ENCODE results near the gene GDI2. TPM values are rescaled to one million over a fixed set of nuclear protein-coding genes. Genes with fewer than 3 reads are reported as not detected.

The GDI2 gene
- total RNA-seq, 4 donors from 2014 or later, result 194 to 233 (median 210) TPM

DNA sequence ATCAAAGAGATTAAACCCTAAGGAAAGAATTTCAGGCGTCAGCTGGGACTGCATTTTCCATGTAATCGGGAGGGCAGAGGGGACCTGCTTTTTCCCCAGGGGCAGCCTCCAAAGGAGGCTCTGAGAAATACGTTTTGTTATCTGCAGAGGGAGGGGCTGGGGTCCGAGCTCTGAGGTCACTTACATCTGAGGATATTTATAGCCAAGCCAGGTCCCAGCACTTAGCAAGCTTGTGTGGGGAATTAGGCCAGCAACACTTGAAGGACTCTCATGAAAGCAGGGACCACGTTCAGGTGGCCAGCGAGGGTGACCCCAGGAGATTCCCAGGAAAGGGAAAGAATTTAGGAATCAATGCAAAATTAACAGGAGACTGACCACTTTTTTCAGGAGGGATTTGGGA, 20.6 kb upstream of the GDI2 start:
- Histone ChIP-seq H3K9me3 (no peaks in the 10 kb centered on the region), H3K27ac (replicated peaks in 1 of 4) (no peak overlapping the region), H3K36me3 (no peaks in the 10 kb centered on the region), H3K4me3 (no peak overlapping the region), H3K4me1 (no peaks in the 10 kb centered on the region), H3K27me3 (peaks cover 0 to 6% (median 0%) of the 10 kb centered on the region in 4 donors)
- no peak for TF ChIP-seq POLR2A (IDR thresholded peaks at IDR 0.05; ENCODE audit: low read depth)
- TF ChIP-seq POLR2AphosphoS5 (IDR thresholded peaks at IDR 0.05), result no peak
- TF ChIP-seq EP300 (IDR thresholded peaks at IDR 0.05), result no peak
- TF ChIP-seq, protein P1, sequence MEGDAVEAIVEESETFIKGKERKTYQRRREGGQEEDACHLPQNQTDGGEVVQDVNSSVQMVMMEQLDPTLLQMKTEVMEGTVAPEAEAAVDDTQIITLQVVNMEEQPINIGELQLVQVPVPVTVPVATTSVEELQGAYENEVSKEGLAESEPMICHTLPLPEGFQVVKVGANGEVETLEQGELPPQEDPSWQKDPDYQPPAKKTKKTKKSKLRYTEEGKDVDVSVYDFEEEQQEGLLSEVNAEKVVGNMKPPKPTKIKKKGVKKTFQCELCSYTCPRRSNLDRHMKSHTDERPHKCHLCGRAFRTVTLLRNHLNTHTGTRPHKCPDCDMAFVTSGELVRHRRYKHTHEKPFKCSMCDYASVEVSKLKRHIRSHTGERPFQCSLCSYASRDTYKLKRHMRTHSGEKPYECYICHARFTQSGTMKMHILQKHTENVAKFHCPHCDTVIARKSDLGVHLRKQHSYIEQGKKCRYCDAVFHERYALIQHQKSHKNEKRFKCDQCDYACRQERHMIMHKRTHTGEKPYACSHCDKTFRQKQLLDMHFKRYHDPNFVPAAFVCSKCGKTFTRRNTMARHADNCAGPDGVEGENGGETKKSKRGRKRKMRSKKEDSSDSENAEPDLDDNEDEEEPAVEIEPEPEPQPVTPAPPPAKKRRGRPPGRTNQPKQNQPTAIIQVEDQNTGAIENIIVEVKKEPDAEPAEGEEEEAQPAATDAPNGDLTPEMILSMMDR (IDR thresholded peaks at IDR 0.05), result no peak
- no peak for DNase-seq (ENCODE audit: extremely low spot score)
- intact Hi-C loops (cut with DNase I), result no loop called here
- 51% methylated on average over 6 of the region's 6 CpGs for WGBS

- no peaks in the 10 kb centered on the region for H3K36me3 ChIP-seq
- H3K4me1 ChIP-seq, result no peaks in the 10 kb centered on the region
- H3K27me3 ChIP-seq, result peaks cover 0 to 6% (median 0%) of the 10 kb centered on the region in 4 donors
- WGBS, result 86% methylated on average over 12 of the region's 13 CpGs
- DNase-seq (ENCODE audit: extremely low spot score), result no peak
- intact Hi-C loops (cut with DNase I), result no loop called here
- H3K4me3 ChIP-seq, result no peak overlapping the region
- no peak overlapping the region for H3K27ac ChIP-seq (replicated peaks in 1 of 4)
- no peaks in the 10 kb centered on the region for H3K9me3 ChIP-seq
- TF ChIP-seq POLR2A (IDR thresholded peaks at IDR 0.05; ENCODE audit: low read depth) (no peak), EP300 (IDR thresholded peaks at IDR 0.05) (no peak), POLR2AphosphoS5 (IDR thresholded peaks at IDR 0.05) (no peak)
- TF ChIP-seq, protein P1 (IDR thresholded peaks at IDR 0.05), result no peak
Measured at GRCh38 chr10:5832946-5833345, 19.7 kb upstream of the GDI2 start.

DNA sequence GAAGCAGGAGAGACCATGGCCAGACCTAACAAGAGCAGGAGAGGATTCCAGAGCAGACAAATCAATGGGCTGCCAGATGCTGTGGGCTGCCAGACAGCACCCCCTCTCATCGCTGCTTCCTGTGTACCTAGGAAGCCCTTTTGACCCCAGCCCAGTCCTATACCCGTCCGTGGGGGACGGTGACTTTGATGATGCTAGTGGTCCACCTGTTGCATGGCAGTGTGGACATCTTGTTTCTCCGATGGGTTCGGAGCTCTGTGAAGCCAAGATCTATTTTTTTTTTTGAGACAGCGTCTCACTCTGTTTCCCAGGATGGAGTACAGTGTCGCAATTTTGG, 18.2 kb upstream of the GDI2 start:
- H3K9me3 ChIP-seq, result no peaks in the 10 kb centered on the region
- peaks cover 0 to 6% (median 0%) of the 10 kb centered on the region in 4 donors for H3K27me3 ChIP-seq
- 85% methylated on average over 7 of the region's 8 CpGs for WGBS
- H3K36me3 ChIP-seq, result no peaks in the 10 kb centered on the region
- no peak overlapping the region for H3K27ac ChIP-seq (replicated peaks in 1 of 4)
- TF ChIP-seq POLR2A (IDR thresholded peaks at IDR 0.05; ENCODE audit: low read depth) (no peak), EP300 (IDR thresholded peaks at IDR 0.05) (no peak), POLR2AphosphoS5 (IDR thresholded peaks at IDR 0.05) (no peak)
- TF ChIP-seq, protein P1 (IDR thresholded peaks at IDR 0.05), result no peak
- no peaks in the 10 kb centered on the region for H3K4me1 ChIP-seq
- intact Hi-C loops (cut with DNase I), result no loop called here
- H3K4me3 ChIP-seq, result no peak overlapping the region
- DNase-seq (ENCODE audit: extremely low spot score), result no peak

DNA sequence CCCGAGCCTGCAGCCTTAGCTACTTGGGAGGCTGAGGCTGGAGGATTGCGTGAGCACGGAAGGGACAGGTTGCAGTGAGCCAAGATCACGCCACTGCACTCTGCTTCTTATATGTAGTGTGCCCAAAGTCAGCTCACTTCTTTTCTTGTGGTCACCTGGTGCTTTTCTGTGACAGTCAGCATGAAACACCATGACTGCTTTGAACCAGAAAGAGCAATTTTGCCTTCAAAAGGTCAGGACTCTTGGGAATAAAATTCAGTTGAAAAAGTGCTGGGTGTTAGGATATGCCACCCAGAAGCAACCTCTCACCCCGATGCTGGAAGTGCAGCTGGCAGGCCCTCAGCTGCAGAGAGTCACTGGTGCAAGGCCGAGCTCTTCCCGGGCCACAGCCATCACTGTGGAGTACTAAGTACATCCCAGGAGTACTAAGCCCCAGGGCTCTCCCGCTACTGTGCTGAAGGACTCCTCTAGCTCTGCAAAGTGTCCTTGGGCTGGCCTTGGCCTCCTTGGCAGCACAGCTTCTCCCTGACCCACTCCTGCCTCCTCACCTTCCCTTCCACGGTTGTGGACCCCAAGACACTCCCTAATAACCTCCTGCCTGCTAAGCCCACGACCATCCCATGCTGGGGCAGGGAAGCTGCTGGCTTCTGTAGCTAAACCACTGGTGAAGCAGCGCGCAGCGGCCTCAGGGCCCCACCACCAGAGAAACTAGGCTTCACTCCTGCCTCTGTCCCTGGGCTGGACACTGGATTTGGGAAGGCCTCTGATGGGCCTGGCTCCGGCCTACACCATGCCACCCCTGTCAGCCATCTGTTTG, 17.6 kb upstream of the GDI2 start:
- H3K4me1 ChIP-seq, result no peaks in the 10 kb centered on the region
- no peak for DNase-seq (ENCODE audit: extremely low spot score)
- TF ChIP-seq, protein P1 (IDR thresholded peaks at IDR 0.05), result no peak
- TF ChIP-seq POLR2AphosphoS5 (IDR thresholded peaks at IDR 0.05), result no peak
- no peaks in the 10 kb centered on the region for H3K36me3 ChIP-seq
- no peak overlapping the region for H3K4me3 ChIP-seq
- no peak overlapping the region for H3K27ac ChIP-seq (replicated peaks in 1 of 4)
- intact Hi-C loops (cut with DNase I), result no loop called here
- WGBS, result 91% methylated on average over 7 of the region's 14 CpGs
- no peaks in the 10 kb centered on the region for H3K9me3 ChIP-seq
- H3K27me3 ChIP-seq, result peaks cover 0 to 6% (median 0%) of the 10 kb centered on the region in 4 donors

- H3K36me3 ChIP-seq, result no peaks in the 10 kb centered on the region
- intact Hi-C loops (cut with DNase I), result no loop called here
- H3K9me3 ChIP-seq, result no peaks in the 10 kb centered on the region
- peaks cover 0 to 6% (median 0%) of the 10 kb centered on the region in 4 donors for H3K27me3 ChIP-seq
- DNase-seq (ENCODE audit: extremely low spot score), result no peak
- no peak overlapping the region for H3K27ac ChIP-seq (replicated peaks in 1 of 4)
- WGBS, result 91% methylated on average over 9 of the region's 9 CpGs
- H3K4me3 ChIP-seq, result no peak overlapping the region
- no peaks in the 10 kb centered on the region for H3K4me1 ChIP-seq
- no peak for TF ChIP-seq POLR2AphosphoS5 (IDR thresholded peaks at IDR 0.05)
Measured at GRCh38 chr10:5829267-5829666, 16.0 kb upstream of the GDI2 start.

Measured in esophagus muscularis mucosa (tissue), 4 donors.